Activated CD4-positive, alpha-beta T cell treated with anti-CD3 and anti-CD28 coated beads for 36 hours (primary cell): ENCODE results near the gene ECHS1. TPM values are rescaled to one million over a fixed set of nuclear protein-coding genes. Genes with fewer than 3 reads are reported as not detected.

ENCODE experiments used
- ATAC-seq: fragments of 200-7000 bp; cut with Tn5 transposase; one replicate; pipeline ENCODE4 v1.10.0; 2021; ENCODE audit warnings: mild to moderate bottlenecking, moderate library complexity
- CTCF ChIA-PET: fragments of 350-600 bp; sonication (Branson Sonifier 250); formaldehyde crosslinking; loops from one replicate; lab custom pipeline; 2021; ENCODE audit warnings: antibody characterized with exemption; lab: Charles Lee
- POLR2A ChIA-PET: fragments of 350-600 bp; sonication (Branson Sonifier 250); formaldehyde crosslinking; loops from one replicate; lab custom pipeline; 2021; ENCODE audit warnings: antibody characterized with exemption, inconsistent platforms; lab: Charles Lee
- DNase-seq: peaks from one replicate; pipeline ENCODE4 v3.0.0-alpha.2; 2020
- H3K27ac Mint-ChIP-seq: one replicate; pipeline ENCODE4 v1.8.0; 2021; ENCODE audit warnings: mixed read lengths
- H3K27me3 Mint-ChIP-seq: one replicate; pipeline ENCODE4 v1.8.0; 2021; ENCODE audit warnings: mixed read lengths
- H3K36me3 Mint-ChIP-seq: one replicate; pipeline ENCODE4 v1.8.0; 2021; ENCODE audit warnings: low read depth, mixed read lengths
- H3K4me1 Mint-ChIP-seq: one replicate; pipeline ENCODE4 v1.8.0; 2021; ENCODE audit warnings: mixed read lengths
- H3K4me3 Mint-ChIP-seq: one replicate; pipeline ENCODE4 v1.8.0; 2021; ENCODE audit warnings: mild to moderate bottlenecking, moderate library complexity, mixed read lengths
- H3K9me3 Mint-ChIP-seq: one replicate; pipeline ENCODE4 v1.8.0; 2021; ENCODE audit warnings: low read depth, mixed read lengths
- intact Hi-C, 2 experiments: fragments of 100-400 bp; cut with DNase I in 1 of 2; cut with micrococcal nuclease in 1 of 2; formaldehyde crosslinking; loops; one replicate each; pipeline versions ENCODE4 v1.14.2 to v1.15.1; 2022 to 2024; cut with DNase I, micrococcal nuclease
- total RNA-seq, 2 experiments: library from RNA; stranded (reverse); gene quantifications; one replicate each; pipeline ENCODE4 v1.2.3, GENCODE V29; 2021

ECHS1 gene
- total RNA-seq, 2 experiments from 2014 or later, result 42.0 to 56.7 TPM

- Mint-ChIP-seq H3K4me3 (no peak overlapping the region), H3K27ac (no peak overlapping the region), H3K36me3 (no peaks in the 10 kb centered on the region), H3K4me1 (peaks cover 5% of the 10 kb centered on the region), H3K9me3 (no peaks in the 10 kb centered on the region), H3K27me3 (peaks cover 14% of the 10 kb centered on the region)
- ATAC-seq, result no peak
- DNase-seq, result no peak
- ChIA-PET CTCF (no interaction called here), POLR2A (no interaction called here)
- intact Hi-C loops, result no loop called here
Observed at GRCh38 chr10:133349577-133350011, 23.6 kb downstream of the ECHS1 start.

- H3K27me3 Mint-ChIP-seq, result peaks cover 18% of the 10 kb centered on the region
- no peak overlapping the region for H3K27ac Mint-ChIP-seq
- H3K36me3 Mint-ChIP-seq, result no peaks in the 10 kb centered on the region
- ATAC-seq (no peak), DNase-seq (no peak)
- H3K4me3 Mint-ChIP-seq, result no peak overlapping the region
- H3K9me3 Mint-ChIP-seq, result no peaks in the 10 kb centered on the region
- peaks cover 5% of the 10 kb centered on the region for H3K4me1 Mint-ChIP-seq
- intact Hi-C loops, result no loop called here
- CTCF ChIA-PET, result no interaction called here
- POLR2A ChIA-PET, result no interaction called here
Observed at GRCh38 chr10:133349160-133349568, 24.0 kb downstream of the ECHS1 start.

DNA sequence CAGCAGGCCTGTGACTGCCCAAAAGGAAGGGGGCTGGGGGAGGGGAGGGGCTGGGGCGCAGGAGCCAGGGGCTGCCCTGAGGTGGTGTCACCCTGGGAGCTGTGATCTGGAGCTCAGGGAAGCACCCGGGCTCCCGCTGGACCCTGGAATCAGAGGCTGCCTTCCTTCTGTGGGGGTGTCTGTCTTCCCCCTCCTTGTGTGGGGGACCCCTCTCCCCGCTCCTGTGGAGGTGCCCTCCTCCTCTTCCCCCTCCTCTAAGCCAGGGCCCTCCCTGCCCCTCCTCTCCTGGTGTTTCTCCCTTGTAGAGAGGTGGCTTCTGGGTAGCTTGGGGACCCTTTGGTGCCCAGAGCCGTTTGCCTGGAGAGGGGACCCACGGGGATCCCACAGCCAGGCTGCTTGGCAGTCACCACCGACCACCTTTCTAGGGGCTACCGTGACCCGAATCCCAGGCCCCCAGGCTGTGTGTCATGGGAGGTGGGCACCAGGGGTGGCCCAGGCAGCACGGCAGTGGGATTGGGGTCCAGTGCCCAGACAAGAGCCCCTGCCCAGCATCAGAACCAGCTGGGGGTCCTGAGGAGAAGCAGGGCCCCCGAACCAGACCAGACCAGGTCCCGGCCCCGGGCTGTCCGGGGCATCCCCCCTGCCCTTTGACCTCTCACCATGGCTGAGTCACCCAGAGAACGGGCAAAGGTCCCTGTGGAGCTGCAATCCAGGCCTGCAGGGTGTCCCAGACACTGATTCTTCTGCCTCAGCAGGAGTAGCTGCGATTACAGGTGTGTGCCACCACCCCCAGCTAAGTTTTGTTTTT is 25.2 kb downstream of the ECHS1 start:
- ChIA-PET POLR2A (no interaction called here), CTCF (interaction anchor here (0.6 to 2.3 kb wide), 2 partner anchors 18 to 615 kb away, joined by 3 to 9 read pairs; no protein-coding TSS in a partner anchor)
- ATAC-seq (peak; percentile 14), DNase-seq (no peak)
- Mint-ChIP-seq H3K4me3 (no peak overlapping the region), H3K36me3 (no peaks in the 10 kb centered on the region), H3K4me1 (peaks cover 7% of the 10 kb centered on the region), H3K27me3 (peaks cover 25% of the 10 kb centered on the region), H3K9me3 (no peaks in the 10 kb centered on the region), H3K27ac (no peak overlapping the region)
- intact Hi-C loops, result no loop called here

- no peak overlapping the region for H3K27ac Mint-ChIP-seq
- CTCF ChIA-PET, result no interaction called here
- H3K36me3 Mint-ChIP-seq, result no peaks in the 10 kb centered on the region
- ATAC-seq (no peak), DNase-seq (no peak)
- POLR2A ChIA-PET, result no interaction called here
- intact Hi-C loops, result no loop called here
- H3K4me3 Mint-ChIP-seq, result no peak overlapping the region
- no peaks in the 10 kb centered on the region for H3K9me3 Mint-ChIP-seq
- H3K27me3 Mint-ChIP-seq, result peaks cover 26% of the 10 kb centered on the region
- H3K4me1 Mint-ChIP-seq, result peaks cover 7% of the 10 kb centered on the region
Observed at GRCh38 chr10:133346413-133346812, 26.7 kb downstream of the ECHS1 start.

- ATAC-seq, result no peak
- H3K4me1 Mint-ChIP-seq, result peaks cover 6% of the 10 kb centered on the region
Observed at GRCh38 chr10:133344236-133344635, 28.9 kb downstream of the ECHS1 start.

DNA sequence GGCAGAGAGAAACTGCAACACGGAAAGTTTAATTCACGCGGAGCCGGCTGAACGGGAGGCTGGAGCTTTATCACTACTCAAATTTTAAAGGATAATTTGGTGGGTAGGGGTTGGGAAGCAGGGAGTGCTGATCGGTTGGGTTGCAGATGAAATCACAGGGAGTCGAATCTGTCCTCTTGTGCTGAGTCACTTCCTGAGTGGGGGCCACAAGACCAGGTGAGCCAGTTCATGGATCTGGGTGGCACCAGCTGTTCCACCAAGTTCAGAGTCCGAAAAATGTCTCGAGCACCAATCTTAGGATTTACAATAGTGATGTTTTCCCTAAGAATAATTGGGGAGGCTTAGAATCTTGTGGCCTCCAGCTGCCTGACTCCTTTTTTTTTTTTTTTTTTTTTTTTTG is 29.6 kb downstream of the ECHS1 start:
- peaks cover 23% of the 10 kb centered on the region for H3K27me3 Mint-ChIP-seq
- no peak for DNase-seq
- H3K4me1 Mint-ChIP-seq, result peaks cover 2% of the 10 kb centered on the region
- no peaks in the 10 kb centered on the region for H3K9me3 Mint-ChIP-seq
- no peak overlapping the region for H3K4me3 Mint-ChIP-seq
- H3K36me3 Mint-ChIP-seq, result no peaks in the 10 kb centered on the region
- intact Hi-C loops, result no loop called here
- ChIA-PET POLR2A (no interaction called here), CTCF (interaction anchor here (0.6 to 0.9 kb wide), 2 partner anchors 14 to 817 kb away, joined by 3 to 4 read pairs; no protein-coding TSS in a partner anchor)
- H3K27ac Mint-ChIP-seq, result no peak overlapping the region
- no peak for ATAC-seq

More at GRCh38 chr10:133344236-133344635, 28.9 kb downstream of the ECHS1 start:
- Mint-ChIP-seq H3K9me3 (no peaks in the 10 kb centered on the region), H3K27me3 (peaks cover 25% of the 10 kb centered on the region), H3K36me3 (no peaks in the 10 kb centered on the region), H3K4me3 (no peak overlapping the region), H3K27ac (no peak overlapping the region)
- POLR2A ChIA-PET, result no interaction called here
- DNase-seq, result no peak
- intact Hi-C loops, result no loop called here
- CTCF ChIA-PET, result interaction anchor here (0.9 to 1.1 kb wide), 2 partner anchors 9 to 15 kb away, joined by 3 read pairs; no protein-coding TSS in a partner anchor

- Mint-ChIP-seq H3K36me3 (no peaks in the 10 kb centered on the region), H3K27me3 (peaks cover 23% of the 10 kb centered on the region), H3K4me1 (peaks cover 2% of the 10 kb centered on the region), H3K9me3 (no peaks in the 10 kb centered on the region), H3K27ac (no peak overlapping the region), H3K4me3 (no peak overlapping the region)
- ATAC-seq, result no peak
- intact Hi-C loops, result no loop called here
- DNase-seq, result no peak
- POLR2A ChIA-PET, result no interaction called here
- CTCF ChIA-PET, result interaction anchor here (0.5 to 0.6 kb wide), 2 partner anchors 177 to 817 kb away, joined by 3 to 4 read pairs; no protein-coding TSS in a partner anchor
Observed at GRCh38 chr10:133342942-133343341, 30.2 kb downstream of the ECHS1 start.

- Mint-ChIP-seq H3K27ac (no peak overlapping the region), H3K9me3 (no peaks in the 10 kb centered on the region), H3K27me3 (peaks cover 23% of the 10 kb centered on the region), H3K4me1 (peaks cover 2% of the 10 kb centered on the region), H3K4me3 (no peak overlapping the region), H3K36me3 (no peaks in the 10 kb centered on the region)
- CTCF ChIA-PET, result interaction anchor here (1.1 kb wide), 1 partner anchor 12 kb away, joined by 4 read pairs; no protein-coding TSS in a partner anchor
- intact Hi-C loops, result no loop called here
- ATAC-seq (no peak), DNase-seq (no peak)
- POLR2A ChIA-PET, result no interaction called here
Observed at GRCh38 chr10:133341983-133342382, 31.2 kb downstream of the ECHS1 start.

GRCh38 chr10:133339708-133340380 is 33.3 kb downstream of the ECHS1 start:
- intact Hi-C loops, result no loop called here
- Mint-ChIP-seq H3K27ac (no peak overlapping the region), H3K4me1 (peaks cover 5% of the 10 kb centered on the region), H3K4me3 (no peak overlapping the region), H3K9me3 (no peaks in the 10 kb centered on the region), H3K36me3 (no peaks in the 10 kb centered on the region), H3K27me3 (peaks cover 13% of the 10 kb centered on the region)
- CTCF ChIA-PET, result interaction anchor here (1.4 kb wide), 1 partner anchor 11 kb away, joined by 4 read pairs; no protein-coding TSS in a partner anchor
- POLR2A ChIA-PET, result no interaction called here
- ATAC-seq, result no peak
- no peak for DNase-seq

DNA sequence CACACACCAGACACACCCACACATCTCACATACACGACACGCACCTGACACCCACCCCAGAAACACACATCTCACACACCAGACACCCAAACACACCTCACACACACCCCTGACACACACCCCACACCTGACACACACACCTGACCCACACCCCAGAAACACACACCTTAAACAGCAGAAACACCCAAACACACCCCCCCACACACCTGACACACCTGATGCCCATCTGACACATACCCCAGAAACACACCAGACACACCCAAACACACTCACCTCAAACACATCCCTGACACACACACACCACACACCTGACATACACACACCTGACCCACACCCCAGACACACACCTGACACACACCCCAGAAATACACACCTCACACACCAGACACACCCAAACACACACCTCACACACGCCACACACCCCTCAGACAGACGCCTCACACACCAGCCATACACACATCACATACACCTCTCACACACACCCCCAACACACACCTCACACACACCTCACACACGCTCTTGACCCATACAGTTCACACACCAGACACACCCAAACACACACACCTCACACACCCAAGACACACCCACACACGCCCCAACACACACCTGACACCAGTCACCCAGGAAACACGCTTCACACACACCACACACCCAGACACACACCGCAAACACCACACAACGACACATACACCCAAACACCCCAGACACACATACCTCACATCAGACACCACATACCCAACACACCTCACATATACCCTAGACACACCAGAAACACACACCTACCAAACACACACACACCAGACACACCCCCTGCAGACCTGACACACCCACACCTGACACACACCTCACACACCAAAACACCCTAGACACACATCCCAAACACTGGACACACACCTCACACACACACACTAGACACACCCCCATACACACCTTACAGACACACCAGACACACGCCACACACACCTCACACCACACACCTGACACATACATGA is 34.8 kb downstream of the ECHS1 start:
- no peak for ATAC-seq

GRCh38 chr10:133337370-133337725 is 35.8 kb downstream of the ECHS1 start:
- ChIA-PET CTCF (no interaction called here), POLR2A (no interaction called here)
- H3K4me3 Mint-ChIP-seq, result no peak overlapping the region
- H3K27ac Mint-ChIP-seq, result no peak overlapping the region
- no peaks in the 10 kb centered on the region for H3K36me3 Mint-ChIP-seq
- H3K27me3 Mint-ChIP-seq, result peaks cover 13% of the 10 kb centered on the region
- intact Hi-C loops, result no loop called here
- H3K9me3 Mint-ChIP-seq, result no peaks in the 10 kb centered on the region
- ATAC-seq, result no peak
- DNase-seq, result no peak
- peaks cover 5% of the 10 kb centered on the region for H3K4me1 Mint-ChIP-seq

More for the DNA sequence above, 34.8 kb downstream of the ECHS1 start:
- H3K27ac Mint-ChIP-seq, result no peak overlapping the region
- no peak overlapping the region for H3K4me3 Mint-ChIP-seq
- POLR2A ChIA-PET, result no interaction called here
- H3K9me3 Mint-ChIP-seq, result no peaks in the 10 kb centered on the region
- CTCF ChIA-PET, result no interaction called here
- H3K4me1 Mint-ChIP-seq, result peaks cover 5% of the 10 kb centered on the region
- H3K36me3 Mint-ChIP-seq, result no peaks in the 10 kb centered on the region
- DNase-seq, result no peak
- peaks cover 11% of the 10 kb centered on the region for H3K27me3 Mint-ChIP-seq
- intact Hi-C loops, result no loop called here
